ENCODE results near the gene PDZD2. TPM values are rescaled to one million over a fixed set of nuclear protein-coding genes. Genes with fewer than 3 reads are reported as not detected.

PDZD2 gene
- total and polyA plus RNA-seq, 8 donors, result 16.2 to 49.8 (median 20.4) TPM

DNA sequence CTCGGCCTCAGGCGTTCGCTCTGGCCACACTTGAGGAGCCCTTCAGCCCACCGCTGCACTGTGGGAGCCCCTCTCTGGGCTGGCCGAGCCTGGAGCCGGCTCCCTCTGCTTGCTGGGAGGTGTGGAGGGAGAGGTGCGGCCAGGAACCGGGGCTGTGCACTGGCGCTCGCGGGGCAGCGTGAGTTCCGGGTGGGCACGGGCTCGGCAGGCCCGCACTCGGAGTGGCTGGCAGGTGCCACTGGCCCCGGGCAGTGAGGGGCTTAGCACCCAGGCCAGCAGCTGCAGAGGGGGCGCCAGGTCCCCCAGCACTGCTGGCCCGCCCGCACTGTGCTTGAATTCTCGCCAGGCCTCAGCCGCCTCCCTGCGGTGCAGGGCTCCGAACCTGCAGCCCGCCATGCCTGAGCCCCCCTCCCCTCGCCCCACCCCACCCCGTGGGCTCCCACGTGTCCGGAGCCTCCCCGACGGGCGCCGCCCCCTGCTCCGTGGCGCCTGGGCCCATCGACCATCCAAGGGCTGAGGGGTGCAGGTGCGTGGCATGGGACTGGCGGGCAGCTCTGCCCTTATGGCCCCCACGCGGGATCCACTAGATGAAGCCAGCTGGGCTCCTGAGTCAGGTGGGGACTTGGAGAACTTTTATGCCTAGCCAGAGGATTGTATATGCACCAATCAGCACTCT is 138.2 kb downstream of the PDZD2 start:
- intact Hi-C loops (cut with DNase I), result no loop called here
- TF ChIP-seq, protein P1, sequence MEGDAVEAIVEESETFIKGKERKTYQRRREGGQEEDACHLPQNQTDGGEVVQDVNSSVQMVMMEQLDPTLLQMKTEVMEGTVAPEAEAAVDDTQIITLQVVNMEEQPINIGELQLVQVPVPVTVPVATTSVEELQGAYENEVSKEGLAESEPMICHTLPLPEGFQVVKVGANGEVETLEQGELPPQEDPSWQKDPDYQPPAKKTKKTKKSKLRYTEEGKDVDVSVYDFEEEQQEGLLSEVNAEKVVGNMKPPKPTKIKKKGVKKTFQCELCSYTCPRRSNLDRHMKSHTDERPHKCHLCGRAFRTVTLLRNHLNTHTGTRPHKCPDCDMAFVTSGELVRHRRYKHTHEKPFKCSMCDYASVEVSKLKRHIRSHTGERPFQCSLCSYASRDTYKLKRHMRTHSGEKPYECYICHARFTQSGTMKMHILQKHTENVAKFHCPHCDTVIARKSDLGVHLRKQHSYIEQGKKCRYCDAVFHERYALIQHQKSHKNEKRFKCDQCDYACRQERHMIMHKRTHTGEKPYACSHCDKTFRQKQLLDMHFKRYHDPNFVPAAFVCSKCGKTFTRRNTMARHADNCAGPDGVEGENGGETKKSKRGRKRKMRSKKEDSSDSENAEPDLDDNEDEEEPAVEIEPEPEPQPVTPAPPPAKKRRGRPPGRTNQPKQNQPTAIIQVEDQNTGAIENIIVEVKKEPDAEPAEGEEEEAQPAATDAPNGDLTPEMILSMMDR (IDR thresholded peaks at IDR 0.05), result no peak
- no peaks in the 10 kb centered on the region for H3K9me3 ChIP-seq
- H3K27me3 ChIP-seq, result no peaks in the 10 kb centered on the region
- no peak overlapping the region for H3K4me3 ChIP-seq
- DNase-seq, result no peak
- ATAC-seq, result no peak
- H3K27ac ChIP-seq, result no peak overlapping the region
- no peaks in the 10 kb centered on the region for H3K36me3 ChIP-seq
- H3K4me1 ChIP-seq, result no peaks in the 10 kb centered on the region

DNA sequence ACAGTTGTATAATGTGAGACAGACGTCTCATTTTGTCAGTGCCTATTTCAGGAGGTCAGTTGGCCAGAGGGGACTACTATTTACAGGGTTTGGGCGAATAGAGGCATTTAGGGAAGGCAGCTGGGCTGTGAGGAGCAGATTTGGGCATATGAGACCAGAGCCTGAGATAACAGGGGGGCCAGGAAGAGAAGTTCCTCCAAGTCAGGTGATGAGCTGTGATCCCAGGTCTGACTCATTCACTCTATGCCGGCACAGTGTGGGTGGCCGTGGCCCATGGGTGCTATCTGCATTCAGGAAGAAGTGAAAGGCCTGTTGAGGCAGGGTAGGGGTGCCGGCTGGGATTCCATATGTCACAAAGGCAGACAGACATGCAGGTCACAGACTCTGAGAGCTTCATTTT is 142.8 kb downstream of the PDZD2 start:
- no peak for ATAC-seq
- H3K27ac ChIP-seq, result no peak overlapping the region
- no peak overlapping the region for H3K4me3 ChIP-seq
- DNase-seq, result no peak
- no peaks in the 10 kb centered on the region for H3K4me1 ChIP-seq
- intact Hi-C loops (cut with DNase I), result no loop called here
- H3K9me3 ChIP-seq, result no peaks in the 10 kb centered on the region
- H3K27me3 ChIP-seq, result no peaks in the 10 kb centered on the region
- TF ChIP-seq, protein P1 (IDR thresholded peaks at IDR 0.05), result no peak
- no peaks in the 10 kb centered on the region for H3K36me3 ChIP-seq

DNA sequence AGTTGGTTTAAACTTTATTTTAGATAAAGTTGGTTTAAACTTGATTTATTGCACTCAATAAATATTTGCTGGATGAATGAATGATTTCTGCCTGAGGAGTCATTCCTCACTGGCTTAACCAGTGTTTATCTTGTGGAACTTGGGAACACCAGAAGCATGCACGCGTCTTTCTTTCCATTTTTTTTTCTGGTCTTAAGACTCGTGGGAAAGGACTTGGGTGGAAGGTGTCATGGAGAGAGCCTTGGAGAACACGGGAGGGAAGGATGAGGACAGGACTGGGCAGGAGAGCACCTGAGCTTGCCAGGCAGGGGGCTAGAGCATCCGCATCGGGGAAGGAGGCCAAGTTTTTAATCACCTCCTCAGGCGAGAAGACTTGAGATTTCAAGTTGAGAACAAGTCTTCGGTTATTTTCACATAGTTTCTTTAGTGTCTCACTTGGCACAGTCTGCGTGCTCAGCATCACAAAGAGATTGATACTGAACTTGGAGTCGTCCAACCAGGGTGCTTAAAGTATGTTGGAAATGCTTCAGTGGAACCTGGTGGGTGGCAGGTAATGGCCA is 144.2 kb downstream of the PDZD2 start:
- H3K27ac ChIP-seq, result no peak overlapping the region
- H3K4me3 ChIP-seq, result no peak overlapping the region
- no peaks in the 10 kb centered on the region for H3K4me1 ChIP-seq
- TF ChIP-seq, protein P1 (IDR thresholded peaks at IDR 0.05), result no peak
- no peaks in the 10 kb centered on the region for H3K36me3 ChIP-seq
- no peak for ATAC-seq
- DNase-seq, result no peak
- intact Hi-C loops (cut with DNase I), result no loop called here
- no peaks in the 10 kb centered on the region for H3K9me3 ChIP-seq
- H3K27me3 ChIP-seq, result no peaks in the 10 kb centered on the region

DNA sequence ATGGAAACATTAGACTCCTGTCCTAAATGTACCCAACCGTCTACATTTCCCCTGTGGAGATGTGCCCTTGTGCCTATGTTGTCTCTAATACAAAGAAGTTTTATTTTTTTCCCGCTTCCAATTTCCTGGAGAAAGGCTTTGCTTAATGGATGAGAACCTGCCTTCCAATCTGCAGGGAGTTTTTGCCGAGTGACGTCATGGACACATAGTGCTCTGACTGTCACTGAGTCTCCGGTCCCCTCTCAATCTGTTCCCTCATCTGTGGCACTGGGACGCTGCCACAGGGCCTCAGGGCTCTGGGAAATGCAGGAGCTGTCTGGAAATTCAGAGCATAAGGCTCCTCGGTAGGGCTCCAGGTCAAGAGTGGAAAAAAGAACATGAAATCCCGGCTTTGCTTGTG is 144.8 kb downstream of the PDZD2 start:
- no peak for ATAC-seq

DNA sequence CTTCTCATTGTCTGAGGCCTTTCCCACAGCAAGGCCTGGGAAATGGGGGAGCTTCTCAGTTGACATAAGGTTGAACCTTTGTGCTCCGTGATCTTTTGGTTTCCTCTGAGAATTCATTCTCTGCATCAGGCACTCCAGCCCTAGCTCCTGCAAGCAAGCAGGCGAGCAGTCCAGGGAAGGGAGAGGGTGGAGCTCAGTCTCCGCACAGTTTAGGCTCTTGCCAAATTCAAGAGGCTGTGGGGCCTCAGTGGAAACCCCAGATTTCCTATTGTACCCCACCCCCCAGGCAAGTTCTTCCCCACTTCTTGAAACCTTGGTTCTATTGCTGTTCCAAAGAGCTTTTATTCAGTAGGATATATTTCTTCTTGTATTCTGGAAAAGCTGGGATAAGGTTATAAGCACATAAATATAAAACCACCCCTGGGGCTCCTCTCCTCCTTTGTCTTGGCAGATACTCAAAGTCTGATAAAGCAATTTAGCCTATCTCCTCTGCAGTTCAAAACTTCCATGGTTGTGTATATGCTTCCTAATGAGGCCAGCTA is 147.2 kb downstream of the PDZD2 start:
- H3K27me3 ChIP-seq, result no peaks in the 10 kb centered on the region
- intact Hi-C loops (cut with DNase I), result no loop called here
- TF ChIP-seq, protein P1 (IDR thresholded peaks at IDR 0.05), result no peak
- H3K4me1 ChIP-seq, result no peaks in the 10 kb centered on the region
- H3K27ac ChIP-seq, result no peak overlapping the region
- no peak overlapping the region for H3K4me3 ChIP-seq
- DNase-seq, result no peak
- ATAC-seq, result no peak
- peaks cover 0 to 7% of the 10 kb centered on the region in 2 donors for H3K9me3 ChIP-seq
- H3K36me3 ChIP-seq, result no peaks in the 10 kb centered on the region

More for the DNA sequence above, 144.8 kb downstream of the PDZD2 start:
- Histone ChIP-seq H3K4me3 (no peak overlapping the region), H3K4me1 (no peaks in the 10 kb centered on the region), H3K36me3 (no peaks in the 10 kb centered on the region), H3K9me3 (no peaks in the 10 kb centered on the region), H3K27ac (no peak overlapping the region), H3K27me3 (no peaks in the 10 kb centered on the region)
- intact Hi-C loops (cut with DNase I), result no loop called here
- TF ChIP-seq, protein P1 (IDR thresholded peaks at IDR 0.05), result no peak
- no peak for DNase-seq

Measured in left lung (tissue), 10 donors.